Esophagus mucosa (tissue), 1 donor: ENCODE measurements around the gene C10orf105. TPM values are rescaled to one million over a fixed set of nuclear protein-coding genes. Genes with fewer than 3 reads are reported as not detected.

Experiments
- ATAC-seq: fragments of 200-7000 bp; cut with Tn5 transposase; one replicate; pipeline ENCODE4 v1.9.1; 2020
- total RNA-seq: library from RNA; stranded (reverse); gene quantifications from one replicate; pipeline ENCODE4 v1.2.4, GENCODE V29; 2023
- donor health status: DM: yes; HTN: yes; CAD: no.

C10orf105 gene
- total RNA-seq, 1 donor from 2014 or later: not detected

DNA sequence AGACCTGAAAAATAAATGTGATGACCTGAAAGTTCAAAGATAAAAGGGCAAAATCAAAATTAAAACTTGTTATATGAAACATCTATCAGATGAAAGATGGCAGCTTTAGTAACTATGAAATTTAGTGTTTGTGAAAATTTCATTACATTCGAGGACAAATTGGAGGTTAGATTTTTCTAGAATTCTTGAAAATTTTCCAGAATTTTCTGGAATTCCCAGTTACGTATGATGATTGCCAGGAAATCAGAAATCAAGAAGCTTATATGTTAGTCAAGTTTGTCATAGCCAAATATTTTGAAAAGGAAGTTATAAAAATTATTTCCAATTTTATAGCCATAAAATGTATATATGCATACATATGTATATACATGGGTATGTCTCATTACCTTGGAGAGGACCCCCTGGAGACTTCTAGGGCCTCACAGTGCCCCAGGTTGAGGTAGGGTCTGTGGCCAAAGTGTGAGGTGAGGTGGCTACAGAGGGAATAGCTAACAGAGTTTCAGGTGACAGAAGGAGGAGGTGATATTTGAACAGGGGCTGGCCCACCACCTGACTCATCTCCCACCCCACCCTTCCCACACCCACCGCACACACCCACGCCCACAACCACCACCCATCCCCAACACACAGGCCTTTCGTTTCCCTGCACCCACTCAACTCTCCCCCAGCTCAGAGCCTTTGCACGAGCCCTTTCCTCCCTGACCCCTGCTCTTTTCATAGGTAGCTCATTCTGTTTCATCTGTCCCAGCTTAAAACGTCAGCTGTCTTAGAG is 21.5 kb downstream of the C10orf105 start:
- ATAC-seq: no peak

DNA sequence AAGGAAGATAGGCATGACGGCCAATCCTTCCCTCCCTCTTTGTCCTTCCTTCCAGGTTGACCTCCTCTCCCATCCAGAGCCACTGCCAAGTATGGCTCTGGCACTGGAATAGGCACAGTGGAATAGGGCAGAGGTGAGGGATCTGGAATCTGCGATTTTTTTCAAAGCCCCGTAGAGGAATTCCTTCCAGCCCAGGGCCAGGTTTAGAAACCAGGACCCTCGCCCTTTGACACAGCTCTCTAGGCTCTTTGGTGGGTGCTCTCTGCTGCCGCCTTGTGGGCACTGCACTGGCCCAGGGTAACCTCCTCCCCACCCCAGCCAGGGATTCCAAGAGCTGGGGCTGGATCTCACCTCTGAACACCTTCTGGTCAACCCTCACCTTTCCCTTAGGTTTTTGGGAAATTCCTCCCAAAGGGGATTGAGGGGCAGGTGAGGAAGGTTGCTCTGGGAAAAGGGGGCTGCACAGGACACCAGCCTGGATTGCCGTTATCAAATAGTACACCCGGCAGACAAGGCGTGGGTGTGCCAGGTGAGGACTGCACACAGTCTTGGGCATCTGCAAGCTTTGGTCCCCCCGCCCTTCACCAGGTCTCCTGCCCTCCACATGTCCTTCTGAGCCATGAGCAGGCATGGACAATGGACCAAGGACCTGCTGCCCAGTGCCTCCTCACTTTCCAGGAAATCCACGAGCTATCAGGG is 22.8 kb downstream of the C10orf105 start:
- ATAC-seq: peak; percentile 66

DNA sequence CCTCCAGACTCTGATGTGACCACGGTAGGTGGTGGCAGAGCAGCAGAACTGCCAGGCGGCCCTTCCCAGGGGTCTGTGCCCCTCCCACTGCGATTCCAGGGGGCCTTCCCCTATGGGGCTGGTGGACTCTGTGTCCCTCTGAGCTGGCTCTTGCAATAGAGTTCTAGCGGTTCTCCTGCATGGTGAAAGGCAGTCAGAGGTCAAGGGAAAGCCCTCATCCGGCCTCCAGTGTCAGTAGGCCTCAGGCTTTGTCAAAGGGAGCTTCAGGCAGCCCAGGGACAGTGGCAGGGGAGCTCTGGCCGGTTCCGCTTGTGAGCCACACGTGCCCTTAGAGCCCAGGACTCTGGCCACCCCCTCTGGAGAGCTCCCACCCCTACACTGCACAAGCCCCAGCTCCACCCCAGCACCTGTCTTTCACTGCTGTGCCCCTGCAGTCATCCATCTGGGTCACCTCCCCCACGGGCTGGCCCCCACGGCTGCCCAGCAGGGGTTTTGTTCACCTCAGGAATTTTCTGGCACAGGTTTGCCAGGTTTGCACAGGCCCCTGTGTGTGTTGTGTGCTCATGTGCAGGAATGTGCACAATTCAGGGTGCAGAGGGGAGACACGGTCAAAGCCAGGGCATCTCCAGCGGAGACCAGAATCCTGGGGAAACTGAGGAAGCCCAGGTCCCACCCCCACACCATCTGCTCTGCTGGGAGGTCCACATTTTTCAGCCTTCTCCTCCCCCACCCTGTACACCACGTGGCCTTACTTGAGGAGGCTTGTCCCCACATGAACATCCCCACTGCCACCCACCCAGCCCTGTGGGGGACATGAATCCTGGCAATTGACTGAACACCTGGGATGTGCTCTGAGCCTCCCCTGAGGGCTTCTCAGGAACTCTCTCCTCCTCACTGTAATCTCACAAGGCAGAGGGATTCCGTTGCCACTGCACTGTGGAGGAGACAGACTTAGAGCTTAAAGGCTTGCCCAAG is 23.8 kb downstream of the C10orf105 start:
- ATAC-seq: no peak

DNA sequence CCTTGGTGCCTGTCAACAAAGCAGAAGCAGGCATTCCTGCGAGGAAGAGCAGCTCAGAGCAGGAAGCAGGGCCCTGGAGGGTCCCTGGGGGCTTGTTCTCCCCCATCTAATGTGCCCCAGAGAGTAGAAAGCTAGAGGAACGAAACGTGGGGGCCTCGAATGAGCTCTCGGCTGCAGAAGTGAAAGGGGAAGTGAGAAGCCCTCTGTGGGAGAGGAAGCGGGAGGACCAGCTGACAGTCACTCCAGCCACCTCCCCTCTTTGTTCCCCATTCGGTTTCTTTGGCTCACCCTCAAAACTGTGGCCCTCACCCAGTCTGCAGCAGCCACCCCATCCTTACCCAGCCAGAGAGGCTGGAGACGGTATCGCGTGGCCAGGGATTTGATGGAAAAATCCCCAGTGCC is 25.0 kb downstream of the C10orf105 start:
- ATAC-seq: peak; percentile 40

DNA sequence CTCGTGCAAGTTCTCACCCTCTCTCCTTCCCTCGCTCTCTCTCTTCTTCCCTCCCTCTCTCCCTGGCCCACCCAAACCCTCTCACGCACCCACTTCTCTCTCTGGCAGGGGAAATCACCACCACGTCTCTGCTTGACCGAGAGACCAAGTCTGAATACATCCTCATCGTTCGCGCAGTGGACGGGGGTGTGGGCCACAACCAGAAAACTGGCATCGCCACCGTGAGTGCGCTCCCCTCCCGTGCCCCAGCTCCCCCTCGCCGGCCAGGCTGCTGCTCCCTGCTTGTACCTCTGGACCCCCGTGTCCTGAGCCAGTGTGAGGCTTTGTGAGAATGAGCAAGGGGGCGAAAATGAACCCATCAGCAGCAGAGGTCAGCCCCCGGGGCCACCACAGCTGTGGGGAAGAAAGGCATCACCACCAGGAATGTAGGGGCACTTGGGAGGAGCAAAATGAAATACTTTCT is 25.5 kb downstream of the C10orf105 start:
- ATAC-seq: no peak

DNA sequence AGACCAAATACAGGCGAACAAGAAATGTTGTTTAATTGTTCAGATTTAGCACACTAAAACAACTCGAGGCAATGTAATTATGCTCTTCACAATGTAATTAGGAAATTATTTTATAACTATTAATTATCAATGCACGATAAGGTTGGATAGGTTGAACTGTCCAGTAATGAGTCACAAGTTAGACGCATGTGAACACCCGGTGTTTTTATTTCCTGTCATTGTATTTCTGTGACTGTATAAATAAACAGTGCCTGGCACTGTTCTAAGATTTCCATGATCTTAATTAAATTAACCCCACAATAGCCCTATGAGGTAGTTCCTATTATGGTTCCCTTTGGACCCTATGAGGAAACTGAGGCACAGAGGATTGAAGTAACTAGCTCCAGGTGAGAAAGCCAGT is 26.2 kb downstream of the C10orf105 start:
- ATAC-seq: peak; percentile 26

DNA sequence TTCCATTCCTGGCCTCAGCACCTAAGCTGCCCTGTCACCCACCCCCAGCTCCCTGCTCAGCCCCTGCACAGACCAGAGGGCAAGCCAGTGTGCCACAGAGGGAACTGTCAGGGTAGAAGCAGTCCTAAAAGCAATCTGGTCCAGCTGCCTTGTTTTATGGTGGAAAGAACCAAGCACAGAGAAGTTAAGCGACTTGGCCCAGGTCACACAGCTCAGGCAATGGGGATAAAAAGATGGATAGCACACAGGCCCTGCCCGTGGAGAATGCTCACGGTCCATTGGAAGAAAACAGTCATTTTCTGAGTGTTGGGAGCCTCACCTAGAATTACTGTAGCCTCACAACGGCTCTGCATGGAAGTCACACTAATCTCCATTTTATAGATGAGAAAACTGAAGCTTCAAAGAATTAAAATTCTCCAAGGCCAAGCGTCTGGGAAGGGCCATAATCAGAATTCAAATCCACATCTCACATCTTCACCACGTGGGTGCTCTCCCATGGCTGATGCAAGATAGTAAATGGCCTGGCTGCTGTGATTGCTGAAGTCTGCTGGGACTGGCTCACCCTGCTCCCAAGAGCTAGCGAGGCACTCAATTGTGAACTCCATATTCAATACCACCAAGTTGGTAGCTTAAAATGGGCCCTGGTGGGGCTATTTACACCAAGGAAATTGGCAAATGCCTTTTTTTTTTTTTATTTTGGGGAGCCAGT is 26.8 kb downstream of the C10orf105 start:
- ATAC-seq: no peak

DNA sequence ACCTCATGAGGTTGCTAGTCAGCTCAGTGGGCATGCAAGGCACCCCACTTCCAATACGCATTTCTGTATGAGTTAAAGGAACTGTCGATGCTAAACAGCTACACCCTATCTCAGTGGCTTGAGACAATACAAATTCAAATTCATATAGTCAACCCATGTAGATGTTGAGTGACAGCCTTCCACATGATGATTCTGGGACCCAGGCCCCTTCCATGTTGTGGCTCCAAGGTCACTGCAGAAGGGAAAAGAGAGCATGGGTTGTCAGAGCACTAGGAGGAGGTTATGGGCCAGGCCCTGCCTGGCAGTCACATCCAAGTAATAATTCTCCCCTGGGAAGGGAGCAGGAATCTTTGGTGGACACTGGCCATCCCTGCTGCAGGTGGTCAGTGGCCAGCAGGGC is 28.2 kb downstream of the C10orf105 start:
- ATAC-seq: no peak

DNA sequence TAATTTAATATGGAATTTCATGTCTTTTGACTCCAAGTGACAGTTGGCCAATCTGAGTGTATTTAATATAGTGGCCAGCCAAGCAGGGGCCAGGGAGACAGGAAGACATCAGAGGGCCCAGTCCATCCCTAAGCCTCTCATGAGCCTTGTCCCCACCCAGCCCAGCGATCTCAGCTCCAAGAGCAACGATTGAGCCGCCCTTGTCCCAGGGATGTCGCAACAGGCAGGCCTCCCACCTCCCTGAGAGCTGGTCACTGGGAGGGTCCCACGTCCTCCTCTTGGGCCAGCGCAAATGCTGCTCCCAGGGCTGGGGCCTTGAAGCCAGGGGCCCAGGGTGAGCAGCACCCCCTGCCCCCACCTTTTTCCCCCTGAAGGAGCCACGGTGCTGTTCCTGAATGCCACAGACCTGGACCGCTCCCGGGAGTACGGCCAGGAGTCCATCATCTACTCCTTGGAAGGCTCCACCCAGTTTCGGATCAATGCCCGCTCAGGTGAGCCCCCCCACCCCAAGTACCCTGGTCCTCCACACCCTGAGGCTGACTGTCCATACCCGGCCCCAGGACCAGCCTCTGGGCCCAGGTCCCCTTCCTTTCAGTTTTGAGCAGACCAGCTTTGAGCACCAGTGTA is 29.4 kb downstream of the C10orf105 start:
- ATAC-seq: no peak

DNA sequence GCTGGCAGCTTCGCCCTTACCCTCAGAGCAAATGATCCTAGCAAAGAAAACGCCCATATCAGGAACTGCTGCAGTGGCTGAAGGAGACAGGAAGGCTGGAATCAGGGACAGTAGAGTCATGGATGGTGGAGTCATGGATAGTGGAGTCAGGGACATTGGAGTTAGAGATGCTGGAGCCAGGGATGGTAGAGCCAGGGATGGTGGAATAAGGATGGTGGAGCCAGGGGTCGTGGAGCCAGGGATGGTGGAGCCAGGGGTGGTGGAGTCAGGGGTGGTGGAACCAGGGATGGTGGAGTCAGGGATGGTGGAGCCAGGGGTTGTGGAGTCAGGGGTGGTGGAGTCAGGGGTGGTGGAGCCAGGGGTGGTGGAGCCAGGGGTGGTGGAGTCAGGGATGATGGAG is 31.3 kb downstream of the C10orf105 start:
- ATAC-seq: no peak

DNA sequence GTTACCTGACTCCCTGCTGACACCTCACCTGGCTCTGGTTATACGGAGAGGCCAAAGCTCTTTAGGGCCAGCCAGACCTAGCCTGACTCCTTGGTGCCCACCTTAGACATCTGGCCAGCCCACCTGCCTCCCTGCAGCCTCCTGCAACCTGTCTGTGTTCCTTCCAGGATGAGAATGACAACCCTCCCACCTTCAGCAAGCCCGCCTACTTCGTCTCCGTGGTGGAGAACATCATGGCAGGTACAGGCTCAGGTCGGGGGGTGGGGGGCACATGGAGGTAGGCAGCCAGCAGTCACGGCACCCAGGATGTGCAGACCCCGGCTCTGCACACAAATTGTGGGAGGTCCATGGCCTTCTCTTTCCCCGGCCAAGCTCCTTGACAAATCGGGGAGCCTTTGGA is 32.1 kb downstream of the C10orf105 start:
- no peak for ATAC-seq

DNA sequence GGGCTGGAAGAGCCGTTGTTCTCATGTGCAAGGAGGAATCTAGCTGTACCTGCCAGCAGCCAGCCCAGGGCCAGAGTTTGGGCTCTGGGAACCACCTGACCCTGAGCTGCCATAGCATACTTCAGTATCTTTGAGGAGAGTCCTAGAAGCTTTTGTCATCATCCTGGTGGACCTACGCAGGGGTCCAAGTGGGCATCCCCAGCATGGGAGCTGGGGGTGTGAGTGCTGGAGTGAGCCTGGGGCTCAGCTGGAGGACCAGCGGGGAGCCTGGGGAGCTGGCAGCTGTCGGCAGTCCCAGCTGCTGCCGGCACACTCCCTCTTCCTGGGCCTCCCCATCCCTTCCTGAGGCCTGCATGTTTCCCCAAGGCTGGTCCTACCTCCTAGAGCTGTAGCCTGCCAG is 32.5 kb downstream of the C10orf105 start:
- ATAC-seq: no peak

DNA sequence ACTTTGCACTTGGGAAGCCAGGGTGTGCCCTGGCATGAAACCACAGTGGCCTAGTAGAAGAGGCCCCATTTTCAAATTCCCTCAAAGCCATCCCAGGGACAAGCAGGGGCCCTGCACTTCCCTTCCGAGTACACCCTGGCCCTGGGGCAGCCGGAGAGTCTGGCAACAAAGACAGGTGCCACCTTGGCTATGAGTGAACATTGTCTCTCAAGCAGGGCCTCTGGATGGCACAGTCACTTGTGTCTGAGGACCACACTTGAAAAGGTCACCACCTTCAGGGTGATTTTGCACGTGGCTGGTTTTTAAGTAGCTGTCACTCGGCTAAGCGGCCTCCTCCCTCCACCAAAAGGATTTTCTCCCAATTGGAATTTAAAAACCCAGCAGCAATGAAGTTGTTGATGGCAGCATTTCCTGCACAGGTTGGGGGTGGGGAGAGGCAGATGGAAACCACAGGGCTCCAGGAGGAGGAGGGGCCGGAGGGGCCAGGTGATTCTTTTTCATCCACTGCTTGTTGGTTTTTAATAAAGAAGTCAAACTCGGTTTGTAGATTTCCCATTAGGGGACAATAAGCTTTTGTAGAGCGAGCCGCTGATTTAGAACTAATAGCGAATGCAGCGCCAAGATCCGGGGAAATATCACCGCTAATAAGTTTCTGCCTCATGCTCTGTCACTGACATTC is 33.9 kb downstream of the C10orf105 start:
- ATAC-seq: peak; percentile 7

DNA sequence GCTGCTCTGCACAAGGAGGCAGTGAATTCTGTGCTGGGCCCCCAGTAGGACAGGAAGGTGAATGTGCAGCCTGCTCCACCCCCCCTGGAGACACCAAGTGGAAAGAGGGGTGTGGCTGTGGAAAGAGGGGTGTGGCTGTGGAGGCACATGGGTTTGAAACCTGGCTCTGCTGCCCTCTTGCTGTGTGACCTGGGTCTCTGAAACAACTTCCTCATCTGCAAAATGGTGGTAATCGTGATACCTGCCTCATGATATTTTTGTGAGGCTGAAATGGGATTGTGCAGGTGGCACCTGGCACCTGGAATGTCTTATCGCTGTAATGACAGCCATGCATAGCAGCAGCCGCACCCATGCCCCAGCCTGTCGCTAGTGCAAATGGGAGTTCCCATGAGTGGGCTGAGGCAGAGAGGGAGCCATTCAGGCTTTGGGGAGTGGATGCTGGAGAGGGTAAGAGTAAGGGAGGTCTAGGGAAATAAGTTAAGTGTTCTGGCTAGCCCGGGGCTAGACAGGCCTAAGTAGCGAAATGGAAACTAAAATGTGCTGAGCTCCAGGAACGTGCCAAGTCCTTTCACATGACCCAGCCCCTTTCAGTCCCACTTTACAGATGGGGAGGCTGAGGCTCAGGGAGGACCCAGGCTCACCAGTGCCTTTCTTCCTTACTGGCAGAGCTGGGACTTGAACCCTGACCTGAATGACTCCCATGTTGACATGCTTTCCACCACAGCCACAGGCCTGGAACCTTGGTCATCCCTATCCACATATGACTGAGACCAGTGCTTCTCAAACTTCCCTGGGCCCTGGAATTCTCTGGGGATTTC is 35.0 kb downstream of the C10orf105 start:
- ATAC-seq: peak; percentile 41

DNA sequence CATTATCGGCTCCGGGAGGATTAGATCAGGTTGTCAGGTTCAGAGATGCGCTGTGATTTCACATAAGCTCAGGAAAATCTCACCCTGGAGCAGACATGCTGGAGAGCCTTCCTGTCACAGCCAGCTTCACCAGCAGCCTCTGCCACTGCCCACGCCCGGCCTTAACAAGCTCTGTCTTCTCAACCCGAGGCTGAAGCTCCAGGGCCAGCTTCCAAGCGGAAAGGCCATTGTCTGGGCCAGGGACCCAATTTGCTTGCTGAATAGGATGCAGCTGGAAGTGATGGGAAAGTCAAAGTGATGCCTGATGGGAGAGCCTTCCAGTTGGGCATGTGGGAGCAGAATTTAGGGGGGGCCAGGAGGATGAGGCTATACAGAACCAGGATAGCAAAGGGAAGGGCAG is 36.3 kb downstream of the C10orf105 start:
- ATAC-seq: no peak

DNA sequence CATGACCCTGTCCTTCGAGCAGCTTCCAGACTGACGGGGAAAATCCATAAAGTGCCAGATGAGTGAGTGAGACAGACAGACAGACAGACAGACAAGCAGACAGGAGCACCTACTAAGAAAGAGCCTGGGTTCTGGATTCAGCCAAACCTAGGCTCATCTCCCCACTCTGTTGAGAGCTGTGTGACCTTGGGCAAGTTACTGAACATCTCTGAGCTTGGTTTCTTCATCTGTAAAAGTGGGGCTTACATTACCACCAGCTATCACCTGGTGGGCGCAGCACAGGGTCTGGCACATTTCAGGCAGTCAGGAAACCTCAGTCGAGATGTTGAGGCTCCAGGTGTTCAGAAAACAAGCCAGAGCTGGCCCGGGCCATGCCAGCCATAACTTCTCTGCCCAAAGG is 37.6 kb downstream of the C10orf105 start:
- no peak for ATAC-seq

DNA sequence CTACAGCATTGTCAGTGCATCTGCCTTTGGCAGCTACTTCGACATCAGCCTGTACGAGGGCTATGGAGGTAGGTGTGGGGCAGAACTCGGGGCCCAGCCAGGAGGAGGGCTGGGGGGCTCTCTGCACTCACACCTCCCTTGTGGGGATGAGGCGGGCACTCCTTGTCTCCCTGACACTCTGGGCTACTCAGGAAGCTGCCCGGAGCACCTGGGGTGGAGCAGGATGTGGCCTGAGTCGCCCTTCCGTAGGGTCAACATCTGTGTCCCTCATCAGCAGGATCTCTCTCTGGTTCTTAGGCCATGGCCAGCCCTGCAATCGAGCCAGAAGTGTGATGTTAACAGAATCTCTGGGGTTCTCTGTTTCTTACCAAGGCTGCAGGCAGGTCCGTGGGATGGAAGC is 40.2 kb downstream of the C10orf105 start:
- peak; percentile 21 for ATAC-seq

DNA sequence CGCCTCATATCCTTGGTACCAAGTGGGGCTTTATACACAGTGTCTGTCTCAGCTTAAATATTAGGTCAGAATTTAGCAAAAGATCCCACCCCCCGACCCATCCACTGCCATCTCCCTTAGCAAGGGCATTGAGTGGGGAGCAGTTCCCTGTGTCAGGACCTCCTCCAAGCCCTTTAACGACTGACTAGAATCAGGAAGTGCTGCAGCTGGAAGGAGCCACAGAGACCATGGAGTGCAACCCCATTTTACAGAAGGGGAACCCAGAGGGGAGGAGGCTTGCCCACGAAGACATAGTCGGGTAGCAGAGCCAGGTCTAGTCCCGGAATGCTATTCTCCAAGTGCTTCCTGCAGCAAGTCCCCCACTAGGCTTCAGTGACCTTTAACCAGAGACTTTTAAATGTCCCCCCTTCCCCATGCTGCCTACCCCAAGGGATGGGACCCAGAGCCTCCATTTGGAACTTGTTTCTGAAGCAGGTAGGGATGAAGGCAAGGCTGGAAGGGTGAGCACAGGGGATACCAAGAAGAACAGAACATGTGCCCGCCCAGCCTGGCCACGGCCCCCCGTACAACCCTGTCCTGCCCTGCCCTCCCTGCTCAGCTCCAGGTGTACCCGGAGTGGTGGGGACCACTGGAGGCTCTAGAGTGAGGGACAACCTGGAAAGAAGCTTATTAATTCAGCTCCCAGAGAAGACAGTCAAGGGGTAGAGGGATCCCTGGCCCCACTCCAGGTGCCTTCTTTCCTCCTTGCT is 41.3 kb downstream of the C10orf105 start:
- no peak for ATAC-seq

DNA sequence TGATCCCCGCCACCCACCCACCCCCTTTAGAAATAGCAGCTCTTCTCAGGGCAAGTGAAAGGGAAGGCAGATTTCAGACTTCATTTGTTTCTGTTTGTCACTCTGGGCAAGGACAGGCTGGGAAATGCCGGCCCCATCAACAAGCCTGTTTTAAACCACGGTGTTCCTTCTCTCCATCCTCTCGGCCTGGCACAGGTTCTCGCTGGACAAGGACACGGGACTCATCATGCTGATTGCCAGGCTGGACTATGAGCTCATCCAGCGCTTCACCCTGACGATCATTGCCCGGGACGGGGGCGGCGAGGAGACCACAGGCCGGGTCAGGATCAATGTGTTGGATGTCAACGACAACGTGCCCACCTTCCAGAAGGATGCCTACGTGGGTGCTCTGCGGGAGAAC is 42.3 kb downstream of the C10orf105 start:
- ATAC-seq: no peak
